Ovary (tissue), 9 donors: ENCODE measurements around the gene MAFB. TPM values are rescaled to one million over a fixed set of nuclear protein-coding genes. Genes with fewer than 3 reads are reported as not detected.

Source experiments
- DNase-seq, 5 donors: peaks; one replicate each; pipeline ENCODE4 v3.0.0-alpha.2; 2019 to 2020
- H3K27ac ChIP-seq, 2 donors: fragments of 200-600 bp; one replicate each; pipeline versions ENCODE4 v1.5.1 to v1.8.0; 2019 to 2022
- H3K27me3 ChIP-seq: fragments of 200-600 bp; one replicate; pipeline ENCODE4 v1.8.0; 2022
- H3K36me3 ChIP-seq: fragments of 200-600 bp; sonication (generic); one replicate; pipeline ENCODE4 v1.5.1; 2019
- H3K4me1 ChIP-seq: one replicate; pipeline ENCODE4 v1.8.1; 2013; ENCODE audit warnings: mild to moderate bottlenecking, moderate library complexity; ENCODE audit not compliant: insufficient read depth
- H3K4me3 ChIP-seq: fragments of 200-600 bp; sonication (generic); one replicate; pipeline ENCODE4 v1.5.1; 2017
- H3K9me3 ChIP-seq, 2 donors: fragments of 200-600 bp in 1 of 2; sonication (generic) in 1 of 2; one replicate each; pipeline versions ENCODE4 v1.5.1 to v1.8.1; 2013 to 2019; ENCODE audit warnings: mild to moderate bottlenecking in 1 of 2, moderate library complexity in 1 of 2
- EP300 ChIP-seq: sonication (generic); formaldehyde crosslinking; IDR thresholded peaks from one replicate; pipeline ENCODE4 v1.6.1; 2017; ENCODE audit warnings: antibody characterized with exemption
- POLR2A ChIP-seq: fragments of 450-650 bp; IDR thresholded peaks from one replicate; pipeline ENCODE4 v1.6.1; 2017; ENCODE audit warnings: antibody characterized with exemption, mild to moderate bottlenecking, moderate library complexity
- WGBS, 3 donors: extraction: QIAGEN DNeasy Blood & Tissue Kit in 1 of 3; methylation state at CpG; one replicate each; pipeline versions ENCODE4 v1.1.5 to v1.1.7; 2013 to 2017; 5-methylcytosine and 5-hydroxymethylcytosine counted together
- intact Hi-C, 4 donors: fragments of 100-400 bp; cut with DNase I; formaldehyde crosslinking; loops; one replicate each; pipeline versions ENCODE4 v1.11.0 to v1.15.1; 2022 to 2023
- polyA plus RNA-seq, 2 donors: library from polyadenylated mRNA; stranded (reverse); fragments of 200-250 nt in 1 of 2; fragments of 350-450 nt in 1 of 2; fragmentation: Illumina TruSeq in 1 of 2; extraction: RNeasy Lipid Tissue Mini Kit (QIAGEN cat#74804) in 1 of 2; gene quantifications; one replicate each; pipeline ENCODE4 v1.2.3, GENCODE V29; 2013 to 2014
- total RNA-seq, 7 donors: library from RNA; depleted of rRNA in 2 of 7; stranded (reverse); fragments of >200 nt in 2 of 7; fragmentation: NEBNext Ultra II Directional in 3 of 7; extraction: Animal tissue kit (Norgen Biotek cat#: 25700) in 3 of 7; gene quantifications; one replicate each; pipeline versions ENCODE4 v1.1.0 to v1.2.4, GENCODE V29; 2016 to 2023
- TF ChIP-seq, protein P1 (sequence below), 3 donors: fragments of 450-650 bp in 2 of 3; fragments of 200-600 bp in 1 of 3; IDR thresholded peaks; one replicate each; pipeline versions ENCODE4 v1.5.1 to v1.8.0; 2016 to 2022; ENCODE audit warnings: antibody characterized with exemption in 3 of 3, mild to moderate bottlenecking in 1 of 3
- donor health status: DM: no; HTN: no; CAD: no; lungs with moderate emphysema.
- donor health status: DM: no; HTN: no; CAD: no.
- donor health status: Bipolar disorder and iron deficiency.
- donor health status: DM: yes; HTN: yes; CAD: no.
- donor health status: DM: no; HTN: no; CAD: no.
- donor health status: DM: yes; HTN: yes; CAD: no.

Gene MAFB
- total and polyA plus RNA-seq, 9 donors: 6.9 to 29.4 (median 11.9) TPM

- H3K36me3 ChIP-seq: no peaks in the 10 kb centered on the region
- no peak overlapping the region for H3K27ac ChIP-seq
- H3K27me3 ChIP-seq: no peaks in the 10 kb centered on the region
- intact Hi-C loops: no loop called here
- DNase-seq: no peak
- H3K4me3 ChIP-seq: no peak overlapping the region
- WGBS, 3 donors: 91% methylated on average over 6 of the region's 6 CpGs
- no peaks in the 10 kb centered on the region for H3K4me1 ChIP-seq
- TF ChIP-seq POLR2A (no peak), EP300 (no peak)
- TF ChIP-seq, protein P1, sequence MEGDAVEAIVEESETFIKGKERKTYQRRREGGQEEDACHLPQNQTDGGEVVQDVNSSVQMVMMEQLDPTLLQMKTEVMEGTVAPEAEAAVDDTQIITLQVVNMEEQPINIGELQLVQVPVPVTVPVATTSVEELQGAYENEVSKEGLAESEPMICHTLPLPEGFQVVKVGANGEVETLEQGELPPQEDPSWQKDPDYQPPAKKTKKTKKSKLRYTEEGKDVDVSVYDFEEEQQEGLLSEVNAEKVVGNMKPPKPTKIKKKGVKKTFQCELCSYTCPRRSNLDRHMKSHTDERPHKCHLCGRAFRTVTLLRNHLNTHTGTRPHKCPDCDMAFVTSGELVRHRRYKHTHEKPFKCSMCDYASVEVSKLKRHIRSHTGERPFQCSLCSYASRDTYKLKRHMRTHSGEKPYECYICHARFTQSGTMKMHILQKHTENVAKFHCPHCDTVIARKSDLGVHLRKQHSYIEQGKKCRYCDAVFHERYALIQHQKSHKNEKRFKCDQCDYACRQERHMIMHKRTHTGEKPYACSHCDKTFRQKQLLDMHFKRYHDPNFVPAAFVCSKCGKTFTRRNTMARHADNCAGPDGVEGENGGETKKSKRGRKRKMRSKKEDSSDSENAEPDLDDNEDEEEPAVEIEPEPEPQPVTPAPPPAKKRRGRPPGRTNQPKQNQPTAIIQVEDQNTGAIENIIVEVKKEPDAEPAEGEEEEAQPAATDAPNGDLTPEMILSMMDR (IDR thresholded peaks at IDR 0.05): no peak
- H3K9me3 ChIP-seq: no peaks in the 10 kb centered on the region
Measured at GRCh38 chr20:40655451-40655850, 33.6 kb downstream of the MAFB start.

GRCh38 chr20:40654876-40655275 is 34.2 kb downstream of the MAFB start:
- H3K4me3 ChIP-seq: no peak overlapping the region
- H3K4me1 ChIP-seq: no peaks in the 10 kb centered on the region
- H3K36me3 ChIP-seq: no peaks in the 10 kb centered on the region
- H3K27me3 ChIP-seq: no peaks in the 10 kb centered on the region
- DNase-seq: no peak
- no peak overlapping the region for H3K27ac ChIP-seq
- intact Hi-C loops: no loop called here
- no peaks in the 10 kb centered on the region for H3K9me3 ChIP-seq
- 61 to 79% (median 75%) methylated on average over 4 of the region's 4 CpGs for WGBS, 3 donors
- TF ChIP-seq EP300 (no peak), POLR2A (no peak)
- TF ChIP-seq, protein P1 (IDR thresholded peaks at IDR 0.05): no peak

DNA sequence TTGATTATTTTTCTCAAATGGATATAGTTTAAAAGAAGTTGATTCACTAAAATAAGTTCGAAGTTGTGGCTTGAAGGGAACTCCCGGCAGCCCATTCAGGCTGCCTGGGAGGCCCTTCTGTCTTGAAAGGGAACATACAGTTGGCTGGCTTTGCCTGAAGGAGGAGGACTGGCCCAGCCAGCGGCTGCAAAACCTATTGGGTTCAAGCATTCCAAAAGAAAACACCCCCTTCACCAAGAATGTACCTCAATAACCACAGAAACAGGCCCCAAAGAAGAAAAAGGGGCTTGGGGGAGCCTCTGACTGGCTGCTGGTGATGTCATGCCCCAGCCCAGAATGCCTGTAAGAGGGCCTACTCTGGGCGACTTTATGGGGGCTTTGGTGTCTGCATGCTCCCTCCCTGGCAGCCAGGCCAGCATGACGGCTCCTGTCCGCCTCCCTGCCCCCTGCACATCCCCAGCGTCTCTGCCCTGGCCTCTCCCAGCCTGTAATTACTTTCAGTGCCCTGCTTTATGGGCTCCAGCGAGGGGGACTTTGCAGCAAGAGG is 36.5 kb downstream of the MAFB start:
- Histone ChIP-seq H3K27ac (no peak overlapping the region), H3K36me3 (no peaks in the 10 kb centered on the region), H3K27me3 (no peaks in the 10 kb centered on the region), H3K9me3 (no peaks in the 10 kb centered on the region), H3K4me1 (no peaks in the 10 kb centered on the region), H3K4me3 (no peak overlapping the region)
- TF ChIP-seq, protein P1 (IDR thresholded peaks at IDR 0.05): no peak
- TF ChIP-seq POLR2A (no peak), EP300 (no peak)
- WGBS, 3 donors: 63 to 70% (median 67%) methylated on average over 8 of the region's 8 CpGs
- DNase-seq: no peak
- intact Hi-C loops: no loop called here

GRCh38 chr20:40651151-40651550 is 37.9 kb downstream of the MAFB start:
- Histone ChIP-seq H3K4me3 (no peak overlapping the region), H3K27me3 (no peaks in the 10 kb centered on the region), H3K36me3 (no peaks in the 10 kb centered on the region), H3K4me1 (no peaks in the 10 kb centered on the region), H3K27ac (no peak overlapping the region), H3K9me3 (no peaks in the 10 kb centered on the region)
- WGBS, 3 donors: 46 to 63% (median 60%) methylated on average over 2 of the region's 2 CpGs
- intact Hi-C loops: no loop called here
- DNase-seq: no peak
- TF ChIP-seq, protein P1 (IDR thresholded peaks at IDR 0.05): no peak
- no peak for TF ChIP-seq POLR2A
- TF ChIP-seq EP300: no peak
